ENCODE measurements around the gene AAK1. TPM values are rescaled to one million over a fixed set of nuclear protein-coding genes. Genes with fewer than 3 reads are reported as not detected.
A peak's percentile ranks its signal among the peaks of the same experiment; 100 is the strongest.

The AAK1 gene
- total and polyA plus RNA-seq, 7 experiments from 2014 or later = 71.5 to 253 (median 191) TPM

- Mint-ChIP-seq H3K27me3 (no peaks in the 10 kb centered on the region), H3K36me3 (peaks cover 19 to 50% (median 30%) of the 10 kb centered on the region in 5 donors), H3K27ac (peak overlapping the region in 8 of 9 donors; percentile 62 to 93 (median 84)), H3K4me3 (peak overlapping the region in 9 of 10 donors; percentile 34 to 69 (median 55)), H3K4me1 (peaks cover 69 to 97% (median 91%) of the 10 kb centered on the region in 7 donors), H3K9me3 (peaks cover 0 to 10% (median 7%) of the 10 kb centered on the region in 11 donors)
- ChIA-PET POLR2A (interaction anchor here (0.7 to 3.0 kb wide), 4 partner anchors 10 to 41 kb away, joined by 3 to 21 read pairs (median 4); partner anchors contain the start of gene AAK1), CTCF (interaction anchor here (0.6 to 1.4 kb wide), 6 partner anchors 19 to 852 kb away, joined by 3 to 6 read pairs (median 4); no protein-coding TSS in a partner anchor)
- Histone ChIP-seq H3K36me3 (ENCODE audit: control insufficient read depth in 2 of 3, insufficient read depth in 3 of 3, low read length in 3 of 3) (peaks cover 0 to 12% (median 4%) of the 10 kb centered on the region in 3 experiments), H3K27ac (ENCODE audit: low read depth, low read length) (peak overlapping the region; percentile 35), H3K9me3 (ENCODE audit: control insufficient read depth in 2 of 3, low read length in 3 of 3) (no peaks in the 10 kb centered on the region), H3K27me3 (ENCODE audit: control insufficient read depth in 2 of 2, insufficient read depth in 2 of 2, low read length in 2 of 2) (no peaks in the 10 kb centered on the region), H3K4me1 (ENCODE audit: control insufficient read depth in 2 of 2, insufficient read depth in 2 of 2, low read length in 2 of 2) (peaks cover 27 to 54% of the 10 kb centered on the region in 2 donors), H3K4me3 (ENCODE audit: low read length) (no peak overlapping the region)
- intact Hi-C loops (cut with micrococcal nuclease) = loop anchor here in 1 of 2 donors (1.0 to 5.0 kb wide), 6 partner anchors 8 to 41 kb away; no protein-coding TSS in a partner anchor
- no peak for DNase-seq
- no peak for ATAC-seq
These were observed 40.3 kb downstream of the AAK1 start for GRCh38 chr2:69603146-69603743.

DNA sequence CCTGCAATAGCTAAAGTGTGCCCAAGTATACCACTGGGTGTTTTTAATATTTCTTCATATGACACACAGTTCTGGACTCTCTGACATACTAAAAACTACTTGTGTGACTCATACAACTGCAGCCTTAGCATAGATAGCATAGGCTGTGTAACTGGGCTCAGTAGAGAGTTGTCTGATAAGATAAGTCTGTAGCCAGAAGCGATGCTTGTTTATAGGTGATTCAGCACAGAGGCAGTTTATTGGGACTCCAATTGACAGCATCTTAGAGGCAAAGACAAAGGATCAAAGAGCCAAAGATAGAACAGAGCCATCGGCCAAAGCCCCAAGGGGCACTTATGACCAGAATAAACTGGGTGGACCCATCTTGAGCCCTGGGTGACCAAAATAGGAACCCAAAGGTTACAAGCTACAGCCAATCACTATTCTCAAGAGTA, 42.3 kb downstream of the AAK1 start:
- peak overlapping the region in 9 of 10 donors; percentile 16 to 73 (median 48) for H3K4me3 Mint-ChIP-seq
- intact Hi-C loops (cut with micrococcal nuclease) = loop anchor here (2.0 to 5.0 kb wide), 3 partner anchors 18 to 44 kb away; no protein-coding TSS in a partner anchor
- H3K36me3 Mint-ChIP-seq = peaks cover 15 to 43% (median 17%) of the 10 kb centered on the region in 5 donors
- ATAC-seq (peak; percentile 69), DNase-seq (no peak)
- peaks cover 74 to 97% (median 91%) of the 10 kb centered on the region in 7 donors for H3K4me1 Mint-ChIP-seq
- H3K4me1 ChIP-seq (ENCODE audit: control insufficient read depth in 2 of 2, insufficient read depth in 2 of 2, low read length in 2 of 2) = peaks cover 42 to 66% of the 10 kb centered on the region in 2 donors
- no peaks in the 10 kb centered on the region for H3K9me3 ChIP-seq (ENCODE audit: control insufficient read depth in 2 of 3, low read length in 3 of 3)
- peak overlapping the region; percentile 25 to 93 (median 71) for H3K27ac Mint-ChIP-seq
- peak overlapping the region; percentile 47 for H3K27ac ChIP-seq (ENCODE audit: low read depth, low read length)
- H3K36me3 ChIP-seq (ENCODE audit: control insufficient read depth in 2 of 3, insufficient read depth in 3 of 3, low read length in 3 of 3) = peaks cover 0 to 8% (median 4%) of the 10 kb centered on the region in 3 experiments
- peaks cover 0 to 10% (median 7%) of the 10 kb centered on the region in 11 donors for H3K9me3 Mint-ChIP-seq
- ChIA-PET CTCF (interaction anchor here (1.1 kb wide), 1 partner anchor 15 kb away, joined by 3 read pairs; no protein-coding TSS in a partner anchor), POLR2A (interaction anchor here (3.0 kb wide), 1 partner anchor 43 kb away, joined by 21 read pairs; the partner anchor contains the start of gene AAK1)
- H3K27me3 Mint-ChIP-seq = no peaks in the 10 kb centered on the region
- H3K4me3 ChIP-seq (ENCODE audit: low read length) = no peak overlapping the region
- H3K27me3 ChIP-seq (ENCODE audit: control insufficient read depth in 2 of 2, insufficient read depth in 2 of 2, low read length in 2 of 2) = no peaks in the 10 kb centered on the region

GRCh38 chr2:69600425-69600824, 43.1 kb downstream of the AAK1 start:
- H3K4me3 Mint-ChIP-seq = peak overlapping the region; percentile 2 to 73 (median 45)

GRCh38 chr2:69597843-69598610, 45.5 kb downstream of the AAK1 start:
- ChIA-PET CTCF (interaction anchor here (0.6 to 1.9 kb wide), 5 partner anchors 8 to 117 kb away, joined by 3 to 9 read pairs (median 6); no protein-coding TSS in a partner anchor), POLR2A (interaction anchor here (0.7 to 1.1 kb wide), 3 partner anchors 17 to 30 kb away, joined by 3 to 5 read pairs (median 3); no protein-coding TSS in a partner anchor)
- peaks cover 47 to 55% of the 10 kb centered on the region in 2 donors for H3K4me1 ChIP-seq (ENCODE audit: control insufficient read depth in 2 of 2, insufficient read depth in 2 of 2, low read length in 2 of 2)
- H3K27ac ChIP-seq (ENCODE audit: low read depth, low read length) = no peak overlapping the region
- no peaks in the 10 kb centered on the region for H3K27me3 Mint-ChIP-seq
- DNase-seq (no peak), ATAC-seq (no peak)
- H3K4me3 ChIP-seq (ENCODE audit: low read length) = no peak overlapping the region
- peaks cover 0 to 32% (median 9%) of the 10 kb centered on the region in 5 donors for H3K36me3 Mint-ChIP-seq
- H3K4me3 Mint-ChIP-seq = peak overlapping the region; percentile 12 to 61 (median 42)
- H3K36me3 ChIP-seq (ENCODE audit: control insufficient read depth in 2 of 3, insufficient read depth in 3 of 3, low read length in 3 of 3) = peaks cover 0 to 4% (median 0%) of the 10 kb centered on the region in 3 experiments
- intact Hi-C loops (cut with micrococcal nuclease) = no loop called here
- H3K9me3 ChIP-seq (ENCODE audit: control insufficient read depth in 2 of 3, low read length in 3 of 3) = no peaks in the 10 kb centered on the region
- no peaks in the 10 kb centered on the region for H3K27me3 ChIP-seq (ENCODE audit: control insufficient read depth in 2 of 2, insufficient read depth in 2 of 2, low read length in 2 of 2)
- peak overlapping the region in 7 of 9 donors; percentile 15 to 81 (median 67) for H3K27ac Mint-ChIP-seq
- H3K4me1 Mint-ChIP-seq = peaks cover 52 to 94% (median 85%) of the 10 kb centered on the region in 7 donors
- H3K9me3 Mint-ChIP-seq = no peaks in the 10 kb centered on the region

More at GRCh38 chr2:69600425-69600824, 43.1 kb downstream of the AAK1 start:
- ChIA-PET CTCF (interaction anchor here (1.1 to 1.6 kb wide), 2 partner anchors 14 to 44 kb away, joined by 3 read pairs; no protein-coding TSS in a partner anchor), POLR2A (interaction anchor here (3.0 kb wide), 1 partner anchor 44 kb away, joined by 21 read pairs; the partner anchor contains the start of gene AAK1)
- peak overlapping the region; percentile 47 for H3K27ac ChIP-seq (ENCODE audit: low read depth, low read length)
- ATAC-seq = peak; percentile 25
- H3K9me3 Mint-ChIP-seq = peaks cover 0 to 2% (median 0%) of the 10 kb centered on the region in 11 donors
- H3K4me1 ChIP-seq (ENCODE audit: control insufficient read depth in 2 of 2, insufficient read depth in 2 of 2, low read length in 2 of 2) = peaks cover 47 to 66% of the 10 kb centered on the region in 2 donors
- intact Hi-C loops (cut with micrococcal nuclease) = loop anchor here (2.0 to 5.0 kb wide), 3 partner anchors 18 to 44 kb away; no protein-coding TSS in a partner anchor
- no peak overlapping the region for H3K4me3 ChIP-seq (ENCODE audit: low read length)
- peak overlapping the region; percentile 9 to 93 (median 63) for H3K27ac Mint-ChIP-seq
- peaks cover 7 to 36% (median 10%) of the 10 kb centered on the region in 5 donors for H3K36me3 Mint-ChIP-seq
- peaks cover 67 to 97% (median 89%) of the 10 kb centered on the region in 7 donors for H3K4me1 Mint-ChIP-seq
- DNase-seq = peak in 6 of 9 donors; percentile 22 to 48 (median 32)
- H3K9me3 ChIP-seq (ENCODE audit: control insufficient read depth in 2 of 3, low read length in 3 of 3) = no peaks in the 10 kb centered on the region
- peaks cover 0 to 4% (median 0%) of the 10 kb centered on the region in 3 experiments for H3K36me3 ChIP-seq (ENCODE audit: control insufficient read depth in 2 of 3, insufficient read depth in 3 of 3, low read length in 3 of 3)
- H3K27me3 ChIP-seq (ENCODE audit: control insufficient read depth in 2 of 2, insufficient read depth in 2 of 2, low read length in 2 of 2) = no peaks in the 10 kb centered on the region
- H3K27me3 Mint-ChIP-seq = no peaks in the 10 kb centered on the region

DNA sequence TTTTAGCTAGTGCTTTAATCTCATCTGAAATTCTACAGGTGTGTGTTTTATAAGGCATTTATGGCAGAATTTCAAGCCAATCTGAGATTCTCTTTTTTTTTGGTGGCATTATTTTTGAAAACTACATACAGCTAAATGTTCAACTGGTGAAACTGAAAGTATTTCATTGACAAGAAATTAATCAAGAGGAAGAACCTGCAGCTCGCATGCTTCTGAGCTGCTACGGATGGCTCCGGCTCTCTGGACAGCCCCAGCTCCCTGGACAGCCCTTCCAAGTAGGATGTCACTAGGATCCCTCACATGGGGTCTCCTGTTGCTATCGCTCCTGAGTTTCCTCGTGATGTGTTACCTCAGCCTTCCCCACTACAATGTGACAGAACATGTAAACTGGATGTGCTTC, 46.4 kb downstream of the AAK1 start:
- Histone ChIP-seq H3K9me3 (ENCODE audit: control insufficient read depth in 2 of 3, low read length in 3 of 3) (no peaks in the 10 kb centered on the region), H3K27me3 (ENCODE audit: control insufficient read depth in 2 of 2, insufficient read depth in 2 of 2, low read length in 2 of 2) (no peaks in the 10 kb centered on the region), H3K4me1 (ENCODE audit: control insufficient read depth in 2 of 2, insufficient read depth in 2 of 2, low read length in 2 of 2) (peaks cover 51 to 53% of the 10 kb centered on the region in 2 donors), H3K4me3 (ENCODE audit: low read length) (no peak overlapping the region), H3K27ac (ENCODE audit: low read depth, low read length) (peak overlapping the region; percentile 8), H3K36me3 (ENCODE audit: control insufficient read depth in 2 of 3, insufficient read depth in 3 of 3, low read length in 3 of 3) (peaks cover 0 to 4% (median 0%) of the 10 kb centered on the region in 3 experiments)
- POLR2A ChIA-PET = interaction anchor here (0.6 to 2.3 kb wide), 4 partner anchors 40 to 47 kb away, joined by 3 to 10 read pairs (median 5); partner anchors contain the start of gene AAK1
- DNase-seq = no peak
- no peaks in the 10 kb centered on the region for H3K9me3 Mint-ChIP-seq
- H3K4me3 Mint-ChIP-seq = peak overlapping the region in 8 of 10 donors; percentile 23 to 61 (median 48)
- CTCF ChIA-PET = interaction anchor here (1.0 to 1.9 kb wide), 5 partner anchors 9 to 127 kb away, joined by 3 to 8 read pairs (median 5); no protein-coding TSS in a partner anchor
- peaks cover 7 to 39% (median 9%) of the 10 kb centered on the region in 5 donors for H3K36me3 Mint-ChIP-seq
- H3K4me1 Mint-ChIP-seq = peaks cover 54 to 92% (median 85%) of the 10 kb centered on the region in 7 donors
- no peaks in the 10 kb centered on the region for H3K27me3 Mint-ChIP-seq
- intact Hi-C loops (cut with micrococcal nuclease) = no loop called here
- ATAC-seq = no peak
- H3K27ac Mint-ChIP-seq = peak overlapping the region in 8 of 9 donors; percentile 46 to 81 (median 66)
